ENCODE data around the gene RRP1B. TPM values are rescaled to one million over a fixed set of nuclear protein-coding genes. Genes with fewer than 3 reads are reported as not detected.

RRP1B gene
- total and polyA plus RNA-seq, 2 of the 13 experiments (the other 11 are each of a cell fraction or from before 2014, with no cell fraction given): 16.3 to 46.2 TPM

DNA sequence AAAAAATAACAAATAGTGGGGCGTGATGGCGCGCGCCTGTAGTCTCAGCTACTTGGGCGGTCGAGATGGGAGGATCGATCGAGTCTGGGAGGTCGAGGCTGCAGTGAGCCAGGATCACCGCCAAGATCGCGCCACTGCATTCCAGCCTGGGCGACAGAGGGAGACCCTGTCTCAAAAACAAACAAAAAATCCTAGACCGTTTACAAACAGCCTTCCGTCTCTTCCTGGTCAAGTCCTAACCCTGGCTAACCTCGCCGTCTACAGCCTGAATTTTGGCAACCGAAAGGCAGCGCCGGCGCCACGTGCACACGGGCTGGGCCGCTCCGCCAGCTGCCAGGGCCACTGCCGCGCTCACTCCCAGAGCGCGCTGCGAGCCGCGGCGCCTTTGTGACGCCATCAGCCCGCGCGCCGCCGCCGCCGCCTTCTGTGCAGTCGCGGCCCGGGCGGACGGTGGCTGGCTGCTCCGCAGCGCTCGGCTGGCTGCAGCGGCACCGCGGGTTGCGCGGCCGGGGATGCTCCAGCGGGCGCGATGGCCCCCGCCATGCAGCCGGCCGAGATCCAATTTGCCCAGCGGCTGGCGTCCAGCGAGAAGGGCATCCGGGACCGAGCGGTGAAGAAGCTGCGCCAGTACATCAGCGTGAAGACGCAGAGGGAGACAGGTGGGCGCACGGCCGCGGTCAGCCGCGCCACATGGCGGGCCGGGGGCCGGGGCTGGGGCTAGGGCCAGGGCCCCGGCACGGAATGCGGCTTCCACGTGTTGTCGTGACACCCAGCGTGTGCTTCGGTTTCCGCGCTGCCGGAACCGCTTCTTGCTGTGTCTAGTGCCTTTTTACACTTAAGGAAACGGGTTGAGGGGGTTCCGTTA lies at the start of gene RRP1B, which contains the start of gene HSF2BP (continued):
- no peak for TF ChIP-seq GMEB2 (CRISPR knock-in tag; IDR thresholded peaks at IDR 0.05; ENCODE audit: low read depth)
- no peak for TF ChIP-seq NFIB (CRISPR knock-in tag; IDR thresholded peaks at IDR 0.05; ENCODE audit: borderline replicate concordance)
- TF ChIP-seq ZNF207 (IDR thresholded peaks at IDR 0.05; ENCODE audit: borderline replicate concordance): no peak
- TF ChIP-seq ZNF530 (CRISPR knock-in tag; IDR thresholded peaks at IDR 0.05; ENCODE audit: low read depth): no peak
- peak; percentile 93; the same call in 1 of the 2 replicates for TF ChIP-seq SRY (CRISPR knock-in tag; IDR thresholded peaks at IDR 0.05)
- no peak for TF ChIP-seq ZC3H4 (CRISPR knock-in tag; IDR thresholded peaks at IDR 0.05; ENCODE audit: borderline replicate concordance)
- peak; percentile 78; the same call in 1 of the 2 replicates for TF ChIP-seq ZNF570 (CRISPR knock-in tag; IDR thresholded peaks at IDR 0.05; ENCODE audit: borderline replicate concordance)
- peak; percentile 77 for TF ChIP-seq HNRNPLL (IDR thresholded peaks at IDR 0.05; ENCODE audit: low read depth, low read length, poor library complexity, severe bottlenecking)
- TF ChIP-seq ZNF512B (CRISPR knock-in tag; IDR thresholded peaks at IDR 0.05; ENCODE audit: borderline replicate concordance): no peak
- peak; percentile 82; the same call in 1 of the 2 replicates for TF ChIP-seq ZNF614 (CRISPR knock-in tag; IDR thresholded peaks at IDR 0.05; ENCODE audit: borderline replicate concordance)
- TF ChIP-seq SP2 (CRISPR knock-in tag; IDR thresholded peaks at IDR 0.05): peak; percentile 52; the same call in 1 of the 2 replicates
- TF ChIP-seq ZNF337 (CRISPR knock-in tag; IDR thresholded peaks at IDR 0.05; ENCODE audit: borderline replicate concordance, low read depth): peak; percentile 70; the same call in 1 of the 2 replicates
- peak; percentile 51; the same call in 1 of the 2 replicates for TF ChIP-seq HIC2 (CRISPR knock-in tag; IDR thresholded peaks at IDR 0.05; ENCODE audit: low read depth)
- 0 out of 2 replicates have a peak, but pooled peaks have one; percentile 45 for TF ChIP-seq ZBTB39 (CRISPR knock-in tag; IDR thresholded peaks at IDR 0.05)
- TF ChIP-seq MLXIP (CRISPR knock-in tag; IDR thresholded peaks at IDR 0.05; ENCODE audit: borderline replicate concordance): peak; percentile 95
